Subcutaneous abdominal adipose tissue (tissue), 5 donors: ENCODE data around the gene SLC38A3.
A peak's percentile ranks its signal among the peaks of the same experiment; 100 is the strongest.

Experiments
- H3K27ac ChIP-seq: one replicate; pipeline ENCODE4 v1.7.0; 2013; ENCODE audit warnings: low read depth, mild to moderate bottlenecking, inconsistent platforms, low read length, moderate library complexity
- H3K27me3 ChIP-seq, 5 donors: one replicate each; pipeline ENCODE4 v1.7.0; 2013; ENCODE audit warnings: low read length in 5 of 5, inconsistent platforms in 1 of 5; ENCODE audit not compliant: control insufficient read depth in 5 of 5, insufficient read depth in 4 of 5
- H3K36me3 ChIP-seq, 5 donors: one replicate each; pipeline ENCODE4 v1.7.0; 2013; ENCODE audit warnings: low read length in 5 of 5; ENCODE audit not compliant: control insufficient read depth in 5 of 5, insufficient read depth in 5 of 5
- H3K4me1 ChIP-seq, 5 donors: one replicate each; pipeline ENCODE4 v1.7.0; 2013; ENCODE audit warnings: low read length in 5 of 5, mild to moderate bottlenecking in 3 of 5, moderate library complexity in 1 of 5; ENCODE audit not compliant: control insufficient read depth in 5 of 5, insufficient read depth in 5 of 5
- H3K4me3 ChIP-seq, 5 donors: one replicate each; pipeline ENCODE4 v1.7.0; 2013; ENCODE audit warnings: low read length in 5 of 5, low read depth in 1 of 5
- H3K9ac ChIP-seq, 5 donors: one replicate each; pipeline ENCODE4 v1.7.0; 2013; ENCODE audit warnings: low read length in 5 of 5, mild to moderate bottlenecking in 4 of 5, moderate library complexity in 3 of 5
- H3K9me3 ChIP-seq, 5 donors: one replicate each; pipeline ENCODE4 v1.7.0; 2013; ENCODE audit warnings: low read length in 5 of 5; ENCODE audit not compliant: control insufficient read depth in 5 of 5
- donor health status: healthy.
- donor health status: healthy.
- donor health status: healthy.
- donor health status: healthy.
- donor health status: healthy.

Gene SLC38A3

GRCh38 chr3:50168388-50168787 lies 36.7 kb upstream of the SLC38A3 start:
- H3K27me3 ChIP-seq = no peaks in the 10 kb centered on the region
- H3K27ac ChIP-seq = peak overlapping the region; percentile 83
- no peaks in the 10 kb centered on the region for H3K36me3 ChIP-seq

GRCh38 chr3:50168791-50169190 lies 36.3 kb upstream of the SLC38A3 start:
- H3K9ac ChIP-seq = peak overlapping the region in 2 of 5 donors; percentile 55 to 56

More at GRCh38 chr3:50168388-50168787, 36.7 kb upstream of the SLC38A3 start:
- H3K9me3 ChIP-seq = no peaks in the 10 kb centered on the region
- H3K9ac ChIP-seq = peak overlapping the region in 2 of 5 donors; percentile 23 to 55
- no peak overlapping the region for H3K4me3 ChIP-seq
- peaks cover 35 to 93% (median 56%) of the 10 kb centered on the region in 5 donors for H3K4me1 ChIP-seq

DNA sequence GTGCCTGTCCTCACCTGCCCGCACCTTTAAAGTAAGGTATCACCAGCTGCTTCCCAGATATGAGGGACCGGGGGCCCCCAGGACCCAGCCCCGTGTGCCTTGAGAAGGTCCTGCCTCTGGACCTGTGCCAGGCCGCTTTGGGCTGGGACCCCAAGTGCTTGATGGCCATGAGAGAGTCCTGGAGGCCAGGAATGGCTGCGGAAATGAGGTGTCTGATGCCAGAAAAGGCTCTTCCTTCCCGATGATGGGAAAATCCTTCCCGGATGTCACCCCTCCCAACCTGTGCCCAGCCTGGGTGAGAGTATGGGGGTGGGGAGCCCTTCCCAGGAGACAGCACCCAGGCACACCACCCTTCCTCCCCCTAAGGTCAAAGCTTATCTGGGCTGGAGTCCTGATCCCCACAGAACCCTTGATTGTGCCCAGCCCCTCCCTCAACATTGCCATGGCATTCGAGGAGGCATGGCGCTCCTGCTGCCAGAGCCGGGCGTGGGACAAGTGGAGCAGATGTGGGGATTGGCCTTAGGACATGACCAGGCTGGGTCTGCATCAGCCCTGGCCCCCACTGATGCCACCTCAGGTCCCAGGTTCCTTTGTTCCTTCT lies 35.7 kb upstream of the SLC38A3 start:
- H3K4me1 ChIP-seq = peaks cover 26 to 84% (median 46%) of the 10 kb centered on the region in 5 donors

More at GRCh38 chr3:50168791-50169190, 36.3 kb upstream of the SLC38A3 start:
- Histone ChIP-seq H3K27me3 (no peaks in the 10 kb centered on the region), H3K27ac (peak overlapping the region; percentile 83), H3K9me3 (no peaks in the 10 kb centered on the region), H3K36me3 (peaks cover 0 to 3% (median 0%) of the 10 kb centered on the region in 5 donors), H3K4me3 (no peak overlapping the region), H3K4me1 (peaks cover 31 to 89% (median 52%) of the 10 kb centered on the region in 5 donors)

GRCh38 chr3:50169858-50170257 lies 35.2 kb upstream of the SLC38A3 start:
- peaks cover 0 to 14% (median 9%) of the 10 kb centered on the region in 5 donors for H3K36me3 ChIP-seq
- peak overlapping the region in 3 of 5 donors; percentile 42 to 71 (median 68) for H3K9ac ChIP-seq
- no peaks in the 10 kb centered on the region for H3K27me3 ChIP-seq
- peaks cover 21 to 79% (median 41%) of the 10 kb centered on the region in 5 donors for H3K4me1 ChIP-seq
- no peak overlapping the region for H3K4me3 ChIP-seq
- H3K27ac ChIP-seq = peak overlapping the region; percentile 83
- no peaks in the 10 kb centered on the region for H3K9me3 ChIP-seq

More for the DNA sequence above, 35.7 kb upstream of the SLC38A3 start:
- Histone ChIP-seq H3K27ac (peak overlapping the region; percentile 83), H3K9me3 (no peaks in the 10 kb centered on the region), H3K36me3 (peaks cover 0 to 9% (median 4%) of the 10 kb centered on the region in 5 donors), H3K9ac (peak overlapping the region in 2 of 5 donors; percentile 56 to 68), H3K4me3 (no peak overlapping the region), H3K27me3 (no peaks in the 10 kb centered on the region)

DNA sequence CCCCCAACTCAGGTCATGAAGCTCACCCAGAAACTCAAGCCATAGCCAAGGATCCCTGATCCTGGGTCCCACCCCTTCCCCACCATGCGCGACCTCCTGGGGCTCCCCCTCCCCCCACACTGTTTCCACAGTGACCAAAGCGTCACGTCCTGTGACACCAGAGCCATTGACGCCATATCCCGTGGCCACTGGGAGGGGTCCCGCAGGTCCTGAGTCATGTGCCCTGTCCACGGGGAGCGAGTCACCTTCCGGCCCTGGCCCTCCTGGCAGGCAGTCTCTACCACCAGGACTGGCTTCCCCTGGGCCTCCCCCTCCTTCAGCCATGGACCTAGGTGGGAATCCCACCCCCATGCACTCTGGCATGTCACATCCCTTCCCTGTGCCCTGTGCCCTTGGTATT lies 34.4 kb upstream of the SLC38A3 start:
- Histone ChIP-seq H3K27ac (peak overlapping the region; percentile 83), H3K4me3 (no peak overlapping the region), H3K9ac (peak overlapping the region in 1 of 5 donors; percentile 68), H3K36me3 (peaks cover 0 to 20% (median 15%) of the 10 kb centered on the region in 5 donors), H3K9me3 (no peaks in the 10 kb centered on the region), H3K4me1 (peaks cover 12 to 70% (median 33%) of the 10 kb centered on the region in 5 donors), H3K27me3 (no peaks in the 10 kb centered on the region)

GRCh38 chr3:50171540-50172301 lies 33.4 kb upstream of the SLC38A3 start:
- Histone ChIP-seq H3K4me3 (no peak overlapping the region), H3K9ac (no peak overlapping the region), H3K4me1 (peaks cover 2 to 60% (median 22%) of the 10 kb centered on the region in 5 donors), H3K9me3 (no peaks in the 10 kb centered on the region), H3K27me3 (no peaks in the 10 kb centered on the region), H3K27ac (peak overlapping the region; percentile 83), H3K36me3 (peaks cover 0 to 27% (median 20%) of the 10 kb centered on the region in 5 donors)

DNA sequence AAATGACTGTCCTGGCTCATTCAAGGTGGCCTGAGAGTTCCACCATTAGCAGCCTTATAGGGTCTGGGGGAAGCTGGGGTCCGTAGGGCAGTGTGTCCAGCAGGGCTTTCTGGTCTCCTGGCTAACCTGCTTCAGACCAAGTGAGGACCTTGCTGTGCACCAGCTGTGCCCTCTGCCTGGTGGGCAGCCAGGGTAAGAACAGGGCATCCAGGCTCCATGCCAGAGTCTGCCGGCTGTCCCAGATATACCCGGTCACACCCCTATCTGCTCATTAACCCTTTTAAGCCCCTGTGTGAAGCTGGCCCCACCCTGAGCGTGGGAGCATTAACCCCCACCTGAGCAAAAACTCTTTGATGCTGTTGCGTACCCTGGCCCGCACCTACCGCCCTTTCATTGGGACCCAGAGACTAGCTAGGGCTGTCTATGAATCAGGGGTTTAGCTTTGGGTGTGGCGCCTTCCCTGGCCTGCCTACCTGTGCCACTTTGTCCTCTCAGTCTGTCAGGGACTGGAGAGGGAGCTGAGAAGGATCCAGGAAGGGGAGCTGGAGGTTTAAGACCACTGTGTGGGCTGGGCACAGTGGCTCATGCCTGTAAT lies 32.3 kb upstream of the SLC38A3 start:
- peak overlapping the region in 2 of 5 donors; percentile 26 to 33 for H3K9ac ChIP-seq
- H3K4me1 ChIP-seq = peaks cover 4 to 52% (median 21%) of the 10 kb centered on the region in 5 donors
- peaks cover 0 to 35% (median 20%) of the 10 kb centered on the region in 5 donors for H3K36me3 ChIP-seq
- no peaks in the 10 kb centered on the region for H3K9me3 ChIP-seq
- H3K4me3 ChIP-seq = no peak overlapping the region
- H3K27ac ChIP-seq = no peak overlapping the region
- no peaks in the 10 kb centered on the region for H3K27me3 ChIP-seq

GRCh38 chr3:50173685-50174516 lies 31.2 kb upstream of the SLC38A3 start:
- Histone ChIP-seq H3K4me1 (peaks cover 4 to 40% (median 11%) of the 10 kb centered on the region in 5 donors), H3K9ac (no peak overlapping the region), H3K4me3 (no peak overlapping the region), H3K27me3 (no peaks in the 10 kb centered on the region), H3K27ac (no peak overlapping the region), H3K36me3 (peaks cover 0 to 35% (median 20%) of the 10 kb centered on the region in 5 donors), H3K9me3 (no peaks in the 10 kb centered on the region)

GRCh38 chr3:50174517-50174895 lies 30.6 kb upstream of the SLC38A3 start:
- no peak overlapping the region for H3K27ac ChIP-seq
- no peaks in the 10 kb centered on the region for H3K27me3 ChIP-seq
- H3K4me3 ChIP-seq = no peak overlapping the region
- peaks cover 4 to 34% (median 10%) of the 10 kb centered on the region in 5 donors for H3K4me1 ChIP-seq
- H3K9ac ChIP-seq = no peak overlapping the region
- no peaks in the 10 kb centered on the region for H3K9me3 ChIP-seq
- peaks cover 0 to 35% (median 20%) of the 10 kb centered on the region in 5 donors for H3K36me3 ChIP-seq
